Spleen (tissue), 7 donors: ENCODE results near the gene ATP13A5.

Experiments
- POLR2A ChIP-seq, 3 donors: fragments of 450-650 bp; IDR thresholded peaks; one replicate each; pipeline ENCODE4 v1.5.1; 2017; ENCODE audit warnings: antibody characterized with exemption in 3 of 3, mild to moderate bottlenecking in 1 of 3
- TF ChIP-seq, protein P1 (sequence below), 11 experiments: fragments of 200-600 bp in 7 of 11; fragments of 450-650 bp in 4 of 11; sonication (generic) in 4 of 11; IDR thresholded peaks in 8 of 11; conservative IDR thresholded peaks in 3 of 11; 1 replicate in 7 of 11; 2 replicates in 4 of 11; pipeline versions ENCODE4 v1.4.0 to v1.8.0; 2016 to 2021; ENCODE audit warnings: antibody characterized with exemption in 11 of 11, inconsistent platforms in 4 of 11, mild to moderate bottlenecking in 1 of 11
- donor health status: DM: no; HTN: no; CAD: no; lungs with moderate emphysema.
- donor health status: DM: no; HTN: no; CAD: no.
- donor health status: DM: no; HTN: no; CAD: no.

DNA sequence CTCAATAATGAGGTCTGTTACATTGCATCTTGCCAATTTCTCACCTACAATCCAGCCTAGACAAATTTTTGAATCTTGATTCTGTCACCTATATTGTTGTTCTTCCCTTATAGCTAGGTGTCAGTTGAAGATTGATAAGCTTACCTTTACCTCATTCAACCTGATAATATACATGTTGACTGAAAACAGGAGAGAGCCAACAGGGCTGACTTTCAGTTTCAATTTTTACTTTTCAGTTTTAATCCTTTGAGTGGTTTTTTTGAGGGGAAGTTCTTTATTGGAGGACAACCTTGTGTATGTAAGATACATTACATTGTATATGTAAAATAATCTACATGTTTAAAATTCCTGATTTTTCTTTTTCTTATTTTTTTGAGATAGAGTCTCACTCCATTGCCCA is 5.8 kb downstream of the ATP13A5 start:
- TF ChIP-seq, protein P1, sequence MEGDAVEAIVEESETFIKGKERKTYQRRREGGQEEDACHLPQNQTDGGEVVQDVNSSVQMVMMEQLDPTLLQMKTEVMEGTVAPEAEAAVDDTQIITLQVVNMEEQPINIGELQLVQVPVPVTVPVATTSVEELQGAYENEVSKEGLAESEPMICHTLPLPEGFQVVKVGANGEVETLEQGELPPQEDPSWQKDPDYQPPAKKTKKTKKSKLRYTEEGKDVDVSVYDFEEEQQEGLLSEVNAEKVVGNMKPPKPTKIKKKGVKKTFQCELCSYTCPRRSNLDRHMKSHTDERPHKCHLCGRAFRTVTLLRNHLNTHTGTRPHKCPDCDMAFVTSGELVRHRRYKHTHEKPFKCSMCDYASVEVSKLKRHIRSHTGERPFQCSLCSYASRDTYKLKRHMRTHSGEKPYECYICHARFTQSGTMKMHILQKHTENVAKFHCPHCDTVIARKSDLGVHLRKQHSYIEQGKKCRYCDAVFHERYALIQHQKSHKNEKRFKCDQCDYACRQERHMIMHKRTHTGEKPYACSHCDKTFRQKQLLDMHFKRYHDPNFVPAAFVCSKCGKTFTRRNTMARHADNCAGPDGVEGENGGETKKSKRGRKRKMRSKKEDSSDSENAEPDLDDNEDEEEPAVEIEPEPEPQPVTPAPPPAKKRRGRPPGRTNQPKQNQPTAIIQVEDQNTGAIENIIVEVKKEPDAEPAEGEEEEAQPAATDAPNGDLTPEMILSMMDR (IDR thresholded peaks at IDR 0.05 in 8 of 11, conservative IDR thresholded peaks at IDR 0.05 in 3 of 11): no peak
- no peak for TF ChIP-seq POLR2A (IDR thresholded peaks at IDR 0.05)
